ENCODE data around the gene TAS2R38.
"Not testable (repeated sequence)": the region's sequence is repeated elsewhere in the genome, so short reads cannot be mapped to it uniquely, and the experiment has no call there.

- not testable (repeated sequence) for TF ChIP-seq CTCF, POLR2A, POLR2AphosphoS5 (IDR thresholded peaks at IDR 0.05)
Measured at GRCh38 chr7:141985926-141986325, 12.4 kb upstream of the TAS2R38 start.
